ENCODE results near the gene HPCAL1.

GRCh38 chr2:10369269-10370255 lies 66.9 kb downstream of the HPCAL1 start:
- TF ChIP-seq, protein P1, sequence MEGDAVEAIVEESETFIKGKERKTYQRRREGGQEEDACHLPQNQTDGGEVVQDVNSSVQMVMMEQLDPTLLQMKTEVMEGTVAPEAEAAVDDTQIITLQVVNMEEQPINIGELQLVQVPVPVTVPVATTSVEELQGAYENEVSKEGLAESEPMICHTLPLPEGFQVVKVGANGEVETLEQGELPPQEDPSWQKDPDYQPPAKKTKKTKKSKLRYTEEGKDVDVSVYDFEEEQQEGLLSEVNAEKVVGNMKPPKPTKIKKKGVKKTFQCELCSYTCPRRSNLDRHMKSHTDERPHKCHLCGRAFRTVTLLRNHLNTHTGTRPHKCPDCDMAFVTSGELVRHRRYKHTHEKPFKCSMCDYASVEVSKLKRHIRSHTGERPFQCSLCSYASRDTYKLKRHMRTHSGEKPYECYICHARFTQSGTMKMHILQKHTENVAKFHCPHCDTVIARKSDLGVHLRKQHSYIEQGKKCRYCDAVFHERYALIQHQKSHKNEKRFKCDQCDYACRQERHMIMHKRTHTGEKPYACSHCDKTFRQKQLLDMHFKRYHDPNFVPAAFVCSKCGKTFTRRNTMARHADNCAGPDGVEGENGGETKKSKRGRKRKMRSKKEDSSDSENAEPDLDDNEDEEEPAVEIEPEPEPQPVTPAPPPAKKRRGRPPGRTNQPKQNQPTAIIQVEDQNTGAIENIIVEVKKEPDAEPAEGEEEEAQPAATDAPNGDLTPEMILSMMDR (IDR thresholded peaks at IDR 0.05) = no peak
- TF ChIP-seq EZH2 (IDR thresholded peaks at IDR 0.05) (no peak), EZH2phosphoT487 (IDR thresholded peaks at IDR 0.05) (no peak)

All from neural progenitor cell (in vitro differentiated cells).